GM20000 (cell line): ENCODE results near the gene SEZ6L.

Experiments used
- DNase-seq: peaks from one replicate; pipeline ENCODE4 v3.0.0; 2012; ENCODE audit warnings: low spot score
- TF ChIP-seq, protein P1 (sequence below): IDR thresholded peaks from 2 replicates; pipeline ENCODE4 v1.5.1; 2012; ENCODE audit warnings: mild to moderate bottlenecking, control low read depth; ENCODE audit errors: extremely low read depth, missing control alignments

SEZ6L gene

DNA sequence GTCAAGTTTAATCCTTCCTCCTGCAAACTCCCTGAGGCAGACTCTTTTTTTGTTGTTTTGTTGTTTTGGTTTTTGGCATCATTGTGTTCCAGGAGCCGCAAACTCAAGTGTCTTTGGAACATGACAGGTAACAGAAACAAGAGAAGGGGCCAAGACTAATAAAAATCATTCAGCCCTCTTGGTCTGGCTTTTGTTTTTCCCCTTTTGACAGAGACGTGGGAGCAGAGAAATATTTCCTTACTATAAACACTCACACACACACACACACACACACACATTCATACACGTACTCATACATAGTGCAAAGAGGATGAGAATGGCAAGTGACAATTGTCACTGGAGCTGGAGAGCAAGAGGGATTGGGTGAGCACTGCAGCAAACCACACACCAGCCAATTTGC, 249.4 kb downstream of the SEZ6L start:
- DNase-seq: no peak
- TF ChIP-seq, protein P1, sequence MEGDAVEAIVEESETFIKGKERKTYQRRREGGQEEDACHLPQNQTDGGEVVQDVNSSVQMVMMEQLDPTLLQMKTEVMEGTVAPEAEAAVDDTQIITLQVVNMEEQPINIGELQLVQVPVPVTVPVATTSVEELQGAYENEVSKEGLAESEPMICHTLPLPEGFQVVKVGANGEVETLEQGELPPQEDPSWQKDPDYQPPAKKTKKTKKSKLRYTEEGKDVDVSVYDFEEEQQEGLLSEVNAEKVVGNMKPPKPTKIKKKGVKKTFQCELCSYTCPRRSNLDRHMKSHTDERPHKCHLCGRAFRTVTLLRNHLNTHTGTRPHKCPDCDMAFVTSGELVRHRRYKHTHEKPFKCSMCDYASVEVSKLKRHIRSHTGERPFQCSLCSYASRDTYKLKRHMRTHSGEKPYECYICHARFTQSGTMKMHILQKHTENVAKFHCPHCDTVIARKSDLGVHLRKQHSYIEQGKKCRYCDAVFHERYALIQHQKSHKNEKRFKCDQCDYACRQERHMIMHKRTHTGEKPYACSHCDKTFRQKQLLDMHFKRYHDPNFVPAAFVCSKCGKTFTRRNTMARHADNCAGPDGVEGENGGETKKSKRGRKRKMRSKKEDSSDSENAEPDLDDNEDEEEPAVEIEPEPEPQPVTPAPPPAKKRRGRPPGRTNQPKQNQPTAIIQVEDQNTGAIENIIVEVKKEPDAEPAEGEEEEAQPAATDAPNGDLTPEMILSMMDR: no peak

DNA sequence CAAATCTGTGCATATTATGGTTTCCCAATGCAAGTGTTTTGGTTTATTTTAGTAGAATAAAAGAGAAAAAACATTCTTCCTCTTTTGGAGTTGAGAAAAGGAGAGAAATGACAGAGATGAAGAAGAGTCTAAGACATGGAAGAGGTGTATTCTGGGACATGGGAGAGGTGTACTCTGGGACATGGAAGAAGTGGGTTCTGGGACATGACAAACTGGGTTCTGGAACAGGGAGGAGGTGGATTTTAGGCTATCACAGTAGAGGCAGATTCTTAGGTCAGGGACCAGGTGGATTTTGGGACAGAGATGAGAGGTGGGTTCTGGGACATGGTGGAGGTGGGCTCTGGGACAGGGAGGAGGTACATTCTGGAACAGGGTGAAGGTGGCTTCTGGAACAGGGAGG, 257.7 kb downstream of the SEZ6L start:
- TF ChIP-seq, protein P1: no peak
- no peak for DNase-seq

DNA sequence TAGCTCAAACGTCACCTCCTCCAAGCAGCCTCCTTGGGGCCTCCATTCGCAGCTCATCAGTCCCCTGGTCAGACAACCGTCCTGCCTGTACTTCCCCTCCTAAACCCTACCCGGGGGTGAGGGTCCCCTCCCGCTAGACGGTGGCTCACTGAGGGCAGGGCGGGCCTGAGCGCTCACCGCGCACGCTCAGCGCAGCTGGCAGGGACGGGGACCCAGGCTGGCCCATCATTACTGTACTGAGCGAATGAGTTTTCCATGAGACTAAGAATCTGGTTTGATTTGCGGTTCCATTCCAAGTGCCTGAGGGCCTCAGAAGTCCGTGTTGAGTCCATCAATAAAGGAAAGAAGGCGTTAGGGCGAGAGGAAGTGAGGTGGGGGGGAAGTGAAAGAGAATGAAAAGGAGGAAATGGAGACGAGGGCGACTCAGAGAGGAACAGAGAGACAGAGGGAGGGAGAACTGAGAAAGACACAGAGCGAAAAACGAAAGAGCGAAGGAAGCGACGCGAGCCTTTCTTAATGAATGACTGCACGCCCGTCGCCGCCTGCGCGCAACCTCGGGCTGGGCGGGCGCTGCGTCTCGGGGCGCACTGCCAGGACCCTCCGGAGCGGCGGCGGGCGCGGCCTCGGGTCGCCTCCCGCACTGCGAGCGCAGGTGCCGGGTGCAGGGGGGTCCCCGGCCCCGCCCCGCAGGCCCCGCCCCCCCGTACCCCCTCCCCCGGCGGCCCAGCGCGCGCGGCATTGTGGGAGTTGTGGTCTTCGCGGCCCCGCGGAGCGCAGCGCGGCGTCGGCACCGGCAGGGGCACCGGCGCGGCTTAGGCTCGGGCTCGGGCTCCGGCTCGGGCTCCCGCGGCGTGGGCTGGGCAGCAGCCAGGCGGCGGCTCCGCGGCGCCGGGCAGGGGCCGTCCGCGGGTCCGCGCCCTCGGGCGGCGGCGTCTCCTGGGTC, 259.5 kb downstream of the SEZ6L start, which contains the start of gene ASPHD2:
TSS of gene ASPHD2 (plus strand) at position 746 of the 943 bp plus-strand sequence. CDS start 4,356 bp downstream, outside the sequence.
- TF ChIP-seq, protein P1: no peak
- peak; percentile 93 for DNase-seq

DNA sequence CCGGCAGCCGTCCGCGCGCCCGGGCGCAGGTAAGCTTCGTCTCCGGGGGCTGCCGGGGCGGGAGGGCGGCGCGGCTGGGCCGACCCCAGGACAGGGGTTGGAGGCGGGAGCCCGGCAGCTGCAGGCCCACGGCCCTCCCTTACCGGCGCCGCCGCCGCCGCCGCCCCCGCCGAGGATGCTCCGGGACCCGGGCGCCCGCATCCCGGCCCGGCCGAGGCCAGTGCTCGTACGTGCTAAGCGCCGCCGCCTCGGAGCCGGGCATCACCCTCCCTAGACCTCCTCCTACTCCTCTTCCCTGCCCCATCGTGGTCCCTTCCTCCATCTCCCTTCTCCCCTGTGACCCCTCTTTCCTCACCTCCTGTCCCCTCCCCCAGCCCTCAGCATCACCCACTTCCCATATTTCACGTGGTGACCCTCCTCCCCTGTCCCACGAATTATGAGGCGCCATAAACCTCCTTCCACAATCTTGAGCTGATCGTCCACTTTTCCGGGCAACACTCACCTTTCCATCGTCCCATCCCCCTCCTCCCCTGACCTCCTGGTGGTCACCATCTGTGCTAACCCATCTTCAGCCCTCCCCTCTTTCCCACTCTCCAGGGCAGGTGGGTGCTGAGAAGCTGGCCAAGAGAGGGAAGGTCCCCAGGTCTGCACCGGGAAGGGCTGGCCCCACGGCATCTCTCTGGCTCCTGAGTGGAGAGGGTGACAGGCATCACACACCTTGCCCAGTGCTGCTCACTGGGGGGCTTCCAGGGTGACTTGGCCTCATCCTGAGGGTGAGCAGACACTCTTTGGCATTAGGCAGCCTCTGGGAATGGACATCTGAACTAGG, 260.4 kb downstream of the SEZ6L start:
- TF ChIP-seq, protein P1: no peak
- peak; percentile 48 for DNase-seq

DNA sequence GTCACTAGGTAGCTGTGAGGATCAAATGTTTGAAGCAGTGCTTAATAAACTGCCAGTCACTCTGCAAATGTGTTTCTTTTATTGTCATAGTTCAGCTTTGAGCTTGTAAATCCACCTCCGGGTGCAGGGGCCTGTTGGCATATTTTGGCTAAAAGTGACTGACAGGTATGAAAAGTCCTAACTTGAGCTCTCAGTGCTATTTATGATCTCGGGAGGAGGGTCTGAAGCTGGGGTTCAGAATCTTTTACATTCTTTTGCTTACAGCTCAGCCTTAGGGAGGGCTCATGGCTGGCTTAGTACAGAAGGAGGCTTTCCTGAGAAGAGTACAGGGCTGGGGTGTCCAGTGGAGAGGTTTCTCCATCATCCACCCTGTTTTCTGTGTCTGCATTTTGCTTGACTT, 261.3 kb downstream of the SEZ6L start:
- peak; percentile 49 for DNase-seq
- TF ChIP-seq, protein P1: no peak

DNA sequence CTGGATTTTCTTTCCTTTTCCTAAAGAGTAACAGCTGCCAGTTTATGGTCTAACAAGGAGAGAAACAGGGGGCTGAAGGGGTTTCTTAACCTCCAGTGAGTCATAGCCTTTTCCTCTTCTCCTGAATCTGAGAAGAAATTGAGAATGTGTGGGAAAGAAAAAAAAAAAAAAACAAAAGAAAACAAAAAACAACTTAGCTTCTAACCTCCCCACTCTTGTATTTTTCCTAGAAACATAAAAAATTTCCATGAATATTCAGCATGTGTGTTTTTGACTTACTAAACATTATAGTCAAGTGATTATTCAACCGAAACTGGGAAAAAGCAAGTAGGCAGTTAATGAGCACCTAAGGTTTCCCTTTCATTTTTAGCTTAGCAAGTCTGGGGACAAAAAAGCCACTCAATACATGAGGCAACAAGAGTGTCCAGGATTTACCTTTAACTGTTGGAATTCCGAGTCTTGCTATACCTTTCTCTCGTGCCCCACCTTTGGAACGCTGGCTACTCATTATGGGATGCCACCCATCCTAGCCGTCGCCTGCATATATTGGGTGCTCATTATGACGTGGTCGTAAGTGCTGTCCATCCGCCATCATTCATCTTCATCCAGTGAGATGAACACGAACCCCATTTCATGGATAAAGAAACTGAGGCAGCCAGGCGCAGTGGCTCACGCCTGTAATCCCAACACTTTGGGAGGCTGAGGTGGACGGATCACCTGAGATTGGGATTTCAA, 262.2 kb downstream of the SEZ6L start:
- TF ChIP-seq, protein P1: no peak
- DNase-seq: peak; percentile 69
